Femur (tissue), 1 donor: ENCODE results near the gene KCNK7.

Source experiments
- DNase-seq: peaks from one replicate; pipeline ENCODE4 v3.0.0-alpha.2; 2017

KCNK7 gene

GRCh38 chr11:65610404-65610803 is 14.8 kb upstream of the KCNK7 start:
- no peak for DNase-seq

- DNase-seq, result no peak
Measured at GRCh38 chr11:65609665-65610064, 14.1 kb upstream of the KCNK7 start.

DNA sequence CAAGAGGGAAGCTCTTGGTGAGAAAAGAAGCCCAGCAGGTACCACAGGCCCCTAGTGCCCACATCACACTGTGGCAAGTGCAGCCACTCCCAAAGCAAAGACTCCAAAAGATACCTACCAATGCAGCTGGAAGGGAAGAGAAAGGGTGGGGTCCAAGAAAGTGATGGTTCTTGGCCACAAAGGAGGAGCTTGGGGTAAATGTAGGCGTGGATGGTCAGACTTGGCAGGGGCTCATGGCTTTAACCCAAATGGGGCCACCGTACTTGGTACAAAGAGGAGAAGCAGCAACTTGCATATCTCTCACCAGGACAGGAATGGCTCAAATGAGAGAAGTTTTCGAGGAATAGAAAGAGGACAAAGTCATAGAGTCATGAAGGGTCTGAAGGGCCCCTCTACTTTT is 13.6 kb upstream of the KCNK7 start:
- DNase-seq, result no peak

DNA sequence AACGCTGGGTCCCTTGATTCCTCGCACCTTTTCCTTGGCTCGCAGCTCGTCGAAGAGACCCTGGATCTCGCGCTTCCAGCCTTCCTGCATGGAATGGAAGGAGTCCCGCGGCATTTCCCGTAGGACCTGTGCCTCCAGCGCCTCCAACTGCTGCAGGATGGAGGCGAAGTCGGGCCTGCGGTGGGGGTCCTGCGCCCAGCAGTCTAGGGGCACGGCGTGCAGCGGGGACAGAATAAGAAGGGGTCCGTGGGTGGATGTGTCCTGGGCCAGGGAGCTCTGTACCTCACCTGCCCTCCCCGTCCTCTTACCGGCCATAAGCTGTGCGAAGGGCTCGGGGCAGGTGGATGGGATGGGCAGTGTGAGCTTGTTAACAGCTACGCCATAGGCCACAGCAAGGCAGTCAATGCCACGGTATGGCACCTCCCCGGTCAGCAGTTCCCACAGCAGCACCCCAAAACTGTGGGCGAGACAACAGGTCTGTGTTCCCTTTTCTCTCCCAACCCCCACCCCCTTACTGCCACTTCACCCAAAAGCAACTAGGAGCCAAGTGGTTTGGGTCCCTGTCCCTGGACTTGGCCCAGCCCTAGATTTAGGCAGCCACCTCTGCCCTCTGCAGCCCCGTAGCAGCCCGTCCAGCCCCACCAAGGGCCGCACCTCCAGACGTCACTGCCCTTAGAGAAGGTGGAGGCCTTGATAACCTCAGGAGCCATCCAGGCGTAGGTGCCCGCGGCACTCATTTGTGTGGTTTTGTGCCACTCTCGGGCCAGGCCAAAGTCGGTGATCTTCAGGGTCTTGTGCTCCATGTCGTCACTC is 12.2 kb upstream of the KCNK7 start:
- no peak for DNase-seq

- DNase-seq, result peak; percentile 97
Measured at GRCh38 chr11:65606876-65607613, 11.4 kb upstream of the KCNK7 start.

GRCh38 chr11:65604258-65604657 is 8.7 kb upstream of the KCNK7 start:
- DNase-seq, result no peak

DNA sequence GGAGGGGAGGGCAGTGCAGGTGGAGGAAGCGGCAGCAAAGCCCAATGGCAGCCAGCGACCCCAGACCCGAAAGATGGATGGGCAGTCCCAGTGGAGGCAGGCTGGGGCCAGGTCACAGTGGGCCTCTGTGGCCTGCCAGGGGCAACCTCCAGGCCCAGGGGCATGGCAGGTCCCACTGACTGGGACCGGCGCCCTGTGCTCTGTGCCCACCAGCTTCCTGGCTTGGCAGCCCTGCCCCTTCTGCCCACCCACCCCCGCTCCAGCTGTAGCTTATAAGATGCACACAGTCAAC is 4.3 kb upstream of the KCNK7 start:
- DNase-seq, result no peak

- DNase-seq, result no peak
Measured at GRCh38 chr11:65599216-65599954, 3.8 kb upstream of the KCNK7 start.

DNA sequence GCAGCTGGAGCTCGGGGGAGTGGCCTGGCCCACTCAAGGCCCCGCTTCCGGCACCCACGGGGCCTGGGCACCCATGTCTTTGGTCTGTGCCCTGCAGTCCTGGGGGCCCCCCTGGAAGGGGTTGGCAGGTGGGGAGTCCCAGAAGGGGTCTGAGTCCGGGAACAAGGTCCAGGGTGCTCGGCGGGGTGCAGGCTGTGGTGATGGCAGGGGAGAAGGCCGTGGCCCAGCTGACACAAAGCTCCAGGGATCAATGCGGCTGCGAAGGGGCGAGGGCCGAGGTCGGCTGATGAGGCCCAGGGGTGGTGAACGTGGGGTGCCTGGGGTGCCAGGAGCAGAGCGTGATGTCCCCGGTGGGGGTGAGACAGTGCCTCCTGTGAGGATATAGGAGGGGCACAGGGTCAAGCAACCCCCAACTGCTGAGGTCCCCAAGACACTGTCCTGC is 2.7 kb upstream of the KCNK7 start:
- DNase-seq, result no peak

GRCh38 chr11:65596520-65596919 is 920 bp upstream of the KCNK7 start:
- no peak for DNase-seq

- no peak for DNase-seq
Measured at GRCh38 chr11:65595131-65595530, 469 bp downstream of the KCNK7 start.

DNA sequence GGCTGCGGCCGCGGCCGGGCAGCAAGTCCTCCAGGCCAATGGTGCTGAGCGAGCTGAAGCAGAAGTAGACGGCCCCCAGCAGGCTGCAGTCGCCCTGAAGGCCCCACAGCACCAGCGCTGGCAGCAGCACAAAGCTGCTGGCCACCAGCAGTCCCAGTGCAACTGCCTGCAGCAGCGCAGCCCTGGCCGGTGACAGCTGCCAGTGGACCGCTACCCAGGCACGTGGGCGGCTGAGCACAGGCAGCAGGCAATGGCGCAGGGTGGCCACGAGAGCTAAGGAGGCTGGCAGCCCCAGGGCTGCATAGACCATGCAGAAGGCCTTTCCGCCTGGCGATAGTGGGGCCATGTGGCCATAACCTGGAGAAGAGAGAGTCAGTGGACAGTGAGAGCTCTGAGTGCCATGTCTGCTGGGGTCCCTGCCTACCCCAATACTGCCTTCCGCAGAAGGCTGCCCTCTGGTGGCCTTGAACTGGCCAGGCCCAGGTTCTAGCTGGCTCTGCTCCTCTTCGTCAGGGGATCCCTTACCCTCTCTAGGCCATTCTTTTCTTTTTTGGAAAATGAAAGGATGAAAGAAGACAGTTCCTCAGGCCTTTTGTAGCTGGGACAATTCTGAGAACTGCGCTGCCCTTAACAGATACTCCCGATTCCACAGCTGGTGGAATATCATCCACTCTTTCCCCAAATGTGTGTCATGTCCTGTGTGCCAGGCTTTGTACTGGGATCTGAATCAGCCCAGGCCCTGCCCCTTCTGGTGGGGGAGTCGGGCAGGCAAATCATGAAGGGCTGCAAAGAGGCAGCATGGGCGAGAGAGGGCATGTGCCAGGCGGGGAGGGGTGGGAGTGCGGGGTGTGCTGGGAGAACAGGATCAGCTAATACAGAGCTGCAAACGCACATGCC is 1.8 kb downstream of the KCNK7 start:
- no peak for DNase-seq

DNA sequence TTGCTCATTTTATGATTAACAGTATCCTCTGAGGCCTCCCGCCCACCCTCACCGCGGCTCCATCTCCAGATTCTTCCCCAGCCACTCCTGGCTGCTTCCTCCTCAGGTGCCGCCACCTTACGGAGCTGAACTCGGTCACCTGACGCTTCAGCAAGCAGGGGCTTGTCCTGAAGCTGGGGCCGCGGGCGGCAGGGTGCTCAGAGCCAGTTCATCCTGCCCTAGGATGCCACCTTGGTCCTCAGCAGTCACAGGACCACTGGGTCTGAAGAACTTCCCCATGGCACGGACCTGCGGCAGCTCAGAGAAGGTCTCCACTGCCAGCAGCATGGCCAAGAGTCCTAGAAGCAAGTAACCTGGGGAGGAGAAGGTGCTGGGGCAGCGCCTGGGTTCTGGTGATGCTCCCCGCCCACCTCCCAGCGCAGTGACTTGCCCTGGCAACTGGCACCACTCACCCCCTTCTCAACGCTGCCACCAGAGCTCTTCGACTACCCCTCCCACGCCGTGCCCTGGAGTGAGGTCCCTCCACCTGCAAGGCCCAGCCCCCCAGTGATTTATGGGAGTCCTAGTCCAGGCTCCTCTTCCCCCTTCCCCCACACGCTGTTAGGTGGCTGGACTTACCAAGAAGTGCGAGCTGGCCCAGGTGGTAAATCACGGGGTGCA is 2.6 kb downstream of the KCNK7 start:
- no peak for DNase-seq

GRCh38 chr11:65591939-65592857 is 3.4 kb downstream of the KCNK7 start:
- DNase-seq, result no peak

DNA sequence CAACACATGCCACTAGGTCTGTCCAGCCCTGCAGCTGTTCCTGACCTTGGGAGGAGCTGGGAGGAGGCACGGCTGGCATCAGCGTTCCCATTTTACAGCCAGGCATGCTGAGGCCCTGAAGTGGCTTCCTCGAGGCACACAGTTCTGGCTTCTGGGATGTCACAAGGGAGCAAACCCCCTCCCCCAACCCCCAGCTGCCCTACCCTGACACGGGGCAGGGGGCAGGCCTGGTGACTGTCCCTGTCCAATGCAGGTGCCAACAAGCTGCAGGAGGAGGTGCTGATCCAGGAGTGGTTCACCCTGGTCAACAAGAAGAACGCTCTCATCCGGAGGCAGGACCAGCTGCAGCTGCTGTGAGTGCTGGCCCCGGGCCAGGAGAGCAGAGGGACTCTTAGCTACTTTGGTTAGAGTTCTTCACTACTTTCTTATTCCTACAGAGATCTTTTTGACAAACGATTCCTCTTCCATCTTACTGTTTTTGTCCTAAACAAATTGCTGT is 5.3 kb downstream of the KCNK7 start:
- peak; percentile 87 for DNase-seq

DNA sequence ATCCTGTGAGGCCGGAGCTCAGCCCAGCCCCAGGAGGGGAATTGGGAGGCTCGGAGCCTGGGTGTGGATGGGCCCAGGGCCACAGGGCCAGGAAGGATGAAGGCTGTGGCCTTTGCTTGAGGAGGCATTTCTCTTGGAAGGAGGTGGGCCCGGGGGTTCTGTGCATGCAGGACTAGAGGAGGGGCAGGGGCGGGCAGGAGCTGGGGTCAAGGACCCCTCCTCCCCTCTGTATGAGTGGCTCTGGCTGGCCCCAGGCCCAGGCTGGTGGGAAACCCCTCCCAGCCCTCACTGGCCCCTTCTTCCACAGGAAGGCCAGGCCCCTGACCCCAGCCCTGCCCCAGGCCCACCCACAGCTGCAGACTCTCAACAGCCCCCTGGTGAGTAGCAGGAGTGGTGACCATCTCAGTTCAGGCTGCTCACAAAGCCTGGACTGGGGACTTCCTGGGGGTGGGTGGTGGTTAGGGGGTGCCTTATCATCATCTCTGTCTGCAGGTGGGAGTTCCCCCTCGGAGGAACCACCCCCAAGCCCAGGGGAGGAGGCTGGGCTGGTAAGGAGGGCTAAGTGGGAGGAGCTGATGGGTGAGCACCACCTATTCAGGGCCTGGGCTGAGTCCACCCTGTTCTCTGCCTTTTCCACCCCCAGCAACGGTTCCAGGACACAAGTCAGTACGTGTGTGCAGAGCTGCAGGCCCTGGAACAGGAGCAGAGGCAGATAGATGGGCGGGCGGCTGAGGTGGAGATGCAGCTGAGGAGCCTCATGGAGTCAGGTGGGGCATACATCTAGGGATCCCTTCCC is 6.0 kb downstream of the KCNK7 start:
- DNase-seq, result no peak

GRCh38 chr11:65588199-65589054 is 7.2 kb downstream of the KCNK7 start:
- peak; percentile 75 for DNase-seq

DNA sequence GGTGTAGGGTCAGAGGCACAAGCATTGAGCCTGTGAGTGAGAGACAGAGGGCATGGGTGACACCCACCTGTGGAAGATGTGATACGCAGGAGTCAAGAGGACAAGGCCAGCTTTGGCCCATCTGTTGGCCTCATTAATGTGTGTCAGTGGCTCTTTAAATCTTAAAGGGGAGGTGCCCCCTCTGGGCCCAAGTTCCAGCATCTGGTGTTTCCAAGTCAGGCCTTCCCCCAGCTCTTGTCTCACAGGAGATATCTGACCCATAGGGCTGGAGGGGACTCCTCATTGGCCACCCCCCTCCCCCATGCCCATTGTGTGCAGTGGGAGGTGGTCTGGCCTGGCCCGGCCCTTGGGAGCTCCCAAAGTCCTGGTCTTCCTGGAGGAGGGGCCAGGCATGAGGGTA is 8.9 kb downstream of the KCNK7 start:
- no peak for DNase-seq

GRCh38 chr11:65586247-65586630 is 9.4 kb downstream of the KCNK7 start:
- DNase-seq, result no peak
